ENCODE results near the gene RIPOR3. TPM values are rescaled to one million over a fixed set of nuclear protein-coding genes. Genes with fewer than 3 reads are reported as not detected.
A peak's percentile ranks its signal among the peaks of the same experiment; 100 is the strongest.

The RIPOR3 gene
- total RNA-seq, 2 donors from 2014 or later = 4.5 to 8.4 TPM

GRCh38 chr20:50568549-50568942 is 122.8 kb downstream of the RIPOR3 start:
- peaks cover 15 to 49% of the 10 kb centered on the region in 2 donors for H3K4me1 ChIP-seq (ENCODE audit: control insufficient read depth in 1 of 2, low read depth in 2 of 2)
- TF ChIP-seq CTCF (IDR thresholded peaks at IDR 0.05) = no peak

GRCh38 chr20:50567860-50568548 is 123.3 kb downstream of the RIPOR3 start:
- Histone ChIP-seq H3K27me3 (replicated peaks; ENCODE audit: insufficient read depth) (no peaks in the 10 kb centered on the region), H3K9me3 (no peaks in the 10 kb centered on the region), H3K4me1 (ENCODE audit: control insufficient read depth in 1 of 2, low read depth in 2 of 2) (peaks cover 10 to 45% of the 10 kb centered on the region in 2 donors), H3K36me3 (peaks cover 16% of the 10 kb centered on the region), H3K27ac (no peak overlapping the region), H3K4me3 (no peak overlapping the region)
- no peak for DNase-seq (ENCODE audit: low spot score)
- no peak for TF ChIP-seq CTCF (IDR thresholded peaks at IDR 0.05)
- ATAC-seq (ENCODE audit: insufficient number of reproducible peaks, low FRiP score, low read depth) = no peak

More at GRCh38 chr20:50568549-50568942, 122.8 kb downstream of the RIPOR3 start:
- DNase-seq (ENCODE audit: low spot score) (no peak), ATAC-seq (ENCODE audit: insufficient number of reproducible peaks, low FRiP score, low read depth) (no peak)
- H3K27ac ChIP-seq = no peak overlapping the region
- H3K9me3 ChIP-seq = no peaks in the 10 kb centered on the region
- no peak overlapping the region for H3K4me3 ChIP-seq
- H3K27me3 ChIP-seq (replicated peaks; ENCODE audit: insufficient read depth) = no peaks in the 10 kb centered on the region
- peaks cover 16% of the 10 kb centered on the region for H3K36me3 ChIP-seq

GRCh38 chr20:50565871-50566270 is 125.5 kb downstream of the RIPOR3 start:
- no peak for TF ChIP-seq CTCF (IDR thresholded peaks at IDR 0.05)
- Histone ChIP-seq H3K27ac (no peak overlapping the region), H3K4me3 (no peak overlapping the region), H3K36me3 (peaks cover 16% of the 10 kb centered on the region), H3K9me3 (no peaks in the 10 kb centered on the region), H3K27me3 (replicated peaks; ENCODE audit: insufficient read depth) (no peaks in the 10 kb centered on the region), H3K4me1 (ENCODE audit: control insufficient read depth in 1 of 2, low read depth in 2 of 2) (peaks cover 11 to 50% of the 10 kb centered on the region in 2 donors)
- no peak for DNase-seq (ENCODE audit: low spot score)
- no peak for ATAC-seq (ENCODE audit: insufficient number of reproducible peaks, low FRiP score, low read depth)

GRCh38 chr20:50565383-50565782 is 126.0 kb downstream of the RIPOR3 start:
- Histone ChIP-seq H3K27ac (peak overlapping the region in 1 of 2 donors; percentile 25), H3K4me3 (no peak overlapping the region), H3K36me3 (peaks cover 16% of the 10 kb centered on the region), H3K27me3 (replicated peaks; ENCODE audit: insufficient read depth) (no peaks in the 10 kb centered on the region), H3K9me3 (no peaks in the 10 kb centered on the region), H3K4me1 (ENCODE audit: control insufficient read depth in 1 of 2, low read depth in 2 of 2) (peaks cover 16 to 53% of the 10 kb centered on the region in 2 donors)
- DNase-seq (ENCODE audit: low spot score) = no peak
- TF ChIP-seq CTCF (IDR thresholded peaks at IDR 0.05) = no peak
- no peak for ATAC-seq (ENCODE audit: insufficient number of reproducible peaks, low FRiP score, low read depth)

GRCh38 chr20:50563133-50563944 is 128.0 kb downstream of the RIPOR3 start:
- H3K4me1 ChIP-seq (ENCODE audit: control insufficient read depth in 1 of 2, low read depth in 2 of 2) = peaks cover 20 to 52% of the 10 kb centered on the region in 2 donors
- no peak for TF ChIP-seq CTCF (IDR thresholded peaks at IDR 0.05)
- H3K4me3 ChIP-seq = no peak overlapping the region
- no peaks in the 10 kb centered on the region for H3K9me3 ChIP-seq
- peaks cover 4% of the 10 kb centered on the region for H3K36me3 ChIP-seq
- ATAC-seq (ENCODE audit: insufficient number of reproducible peaks, low FRiP score, low read depth) (no peak), DNase-seq (ENCODE audit: low spot score) (no peak)
- H3K27me3 ChIP-seq (replicated peaks; ENCODE audit: insufficient read depth) = no peaks in the 10 kb centered on the region
- H3K27ac ChIP-seq = no peak overlapping the region
